ENCODE data around the gene BATF2. TPM values are rescaled to one million over a fixed set of nuclear protein-coding genes. Genes with fewer than 3 reads are reported as not detected.

The BATF2 gene
- total RNA-seq, 2 experiments from 2014 or later = 0.70 to 0.79 TPM

GRCh38 chr11:64960719-64961118 is 36.1 kb downstream of the BATF2 start:
- H3K9me3 ChIP-seq (ENCODE audit: low read length) = no peaks in the 10 kb centered on the region
- H3K36me3 ChIP-seq (ENCODE audit: insufficient read depth, low read length) = no peaks in the 10 kb centered on the region
- no peak for DNase-seq (ENCODE audit: low spot score)
- TF ChIP-seq CTCF (conservative IDR thresholded peaks at IDR 0.05; ENCODE audit: low read length) (no peak), EZH2phosphoT487 (IDR thresholded peaks at IDR 0.05; ENCODE audit: borderline replicate concordance, low read depth, low read length) (no peak)
- no peak overlapping the region for H3K27ac ChIP-seq (ENCODE audit: low read depth, low read length, poor library complexity, severe bottlenecking)
- peaks cover 9% of the 10 kb centered on the region for H3K4me1 ChIP-seq (ENCODE audit: insufficient read depth, low read length, poor library complexity, severe bottlenecking)
- no peak overlapping the region for H2AFZ ChIP-seq (ENCODE audit: low read length)
- no TSS peak for BruUV-seq (replicated peaks)
- no peaks in the 10 kb centered on the region for H4K20me1 ChIP-seq (ENCODE audit: insufficient read depth, low read length)
- H3K4me2 ChIP-seq (ENCODE audit: low read length) = no peak overlapping the region
- no peaks in the 10 kb centered on the region for H3K79me2 ChIP-seq (ENCODE audit: insufficient read depth, low read depth, low read length)
- H3K4me3 ChIP-seq (ENCODE audit: low read depth, low read length, poor library complexity, severe bottlenecking) = no peak overlapping the region
- CTCF ChIA-PET (ENCODE audit: unreplicated experiment) = no interaction called here
- no peaks in the 10 kb centered on the region for H3K9me2 ChIP-seq (ENCODE audit: insufficient read depth, low read length)
- intact Hi-C loops (cut with micrococcal nuclease; ENCODE audit: unreplicated experiment) = no loop called here
- POLR2A ChIA-PET = no interaction called here

- BruUV-seq (replicated peaks) = no TSS peak
- no peak overlapping the region for H3K4me2 ChIP-seq (ENCODE audit: low read length)
- no peaks in the 10 kb centered on the region for H3K9me2 ChIP-seq (ENCODE audit: insufficient read depth, low read length)
- POLR2A ChIA-PET = no interaction called here
- no peak for TF ChIP-seq CTCF (conservative IDR thresholded peaks at IDR 0.05; ENCODE audit: low read length)
- TF ChIP-seq EZH2phosphoT487 (IDR thresholded peaks at IDR 0.05; ENCODE audit: borderline replicate concordance, low read depth, low read length) = no peak
- intact Hi-C loops (cut with micrococcal nuclease; ENCODE audit: unreplicated experiment) = no loop called here
- no peak overlapping the region for H3K4me3 ChIP-seq (ENCODE audit: low read depth, low read length, poor library complexity, severe bottlenecking)
- H4K20me1 ChIP-seq (ENCODE audit: insufficient read depth, low read length) = no peaks in the 10 kb centered on the region
- no peak overlapping the region for H2AFZ ChIP-seq (ENCODE audit: low read length)
- CTCF ChIA-PET (ENCODE audit: unreplicated experiment) = no interaction called here
- no peak overlapping the region for H3K27ac ChIP-seq (ENCODE audit: low read depth, low read length, poor library complexity, severe bottlenecking)
- no peaks in the 10 kb centered on the region for H3K9me3 ChIP-seq (ENCODE audit: low read length)
- H3K79me2 ChIP-seq (ENCODE audit: insufficient read depth, low read depth, low read length) = no peaks in the 10 kb centered on the region
- H3K36me3 ChIP-seq (ENCODE audit: insufficient read depth, low read length) = no peaks in the 10 kb centered on the region
- no peak for DNase-seq (ENCODE audit: low spot score)
- H3K4me1 ChIP-seq (ENCODE audit: insufficient read depth, low read length, poor library complexity, severe bottlenecking) = no peaks in the 10 kb centered on the region
Measured at GRCh38 chr11:64959498-64959897, 37.3 kb downstream of the BATF2 start.

GRCh38 chr11:64954201-64954600 is 42.6 kb downstream of the BATF2 start:
- Histone ChIP-seq H3K79me2 (ENCODE audit: insufficient read depth, low read depth, low read length) (no peaks in the 10 kb centered on the region), H3K9me2 (ENCODE audit: insufficient read depth, low read length) (no peaks in the 10 kb centered on the region), H3K9me3 (ENCODE audit: low read length) (no peaks in the 10 kb centered on the region), H4K20me1 (ENCODE audit: insufficient read depth, low read length) (no peaks in the 10 kb centered on the region), H2AFZ (ENCODE audit: low read length) (no peak overlapping the region), H3K36me3 (ENCODE audit: insufficient read depth, low read length) (no peaks in the 10 kb centered on the region), H3K4me2 (ENCODE audit: low read length) (no peak overlapping the region), H3K4me1 (ENCODE audit: insufficient read depth, low read length, poor library complexity, severe bottlenecking) (no peaks in the 10 kb centered on the region), H3K4me3 (ENCODE audit: low read depth, low read length, poor library complexity, severe bottlenecking) (no peak overlapping the region), H3K27ac (ENCODE audit: low read depth, low read length, poor library complexity, severe bottlenecking) (no peak overlapping the region)
- intact Hi-C loops (cut with micrococcal nuclease; ENCODE audit: unreplicated experiment) = no loop called here
- ChIA-PET POLR2A (interaction anchor here (0.7 to 1.8 kb wide), 4 partner anchors 9 to 791 kb away, joined by 3 to 6 read pairs (median 4); no protein-coding TSS in a partner anchor), CTCF (ENCODE audit: unreplicated experiment) (interaction anchor here (0.8 kb wide), 1 partner anchor 10 kb away, joined by 3 read pairs; no protein-coding TSS in a partner anchor)
- no TSS peak for BruUV-seq (replicated peaks)
- no peak for DNase-seq (ENCODE audit: low spot score)
- TF ChIP-seq EZH2phosphoT487 (IDR thresholded peaks at IDR 0.05; ENCODE audit: borderline replicate concordance, low read depth, low read length) = no peak
- no peak for TF ChIP-seq CTCF (conservative IDR thresholded peaks at IDR 0.05; ENCODE audit: low read length)

All from OCI-LY7 (cell line).